HK-2 (cell line): ENCODE measurements around the gene FRY.

ENCODE experiments used
- DNase-seq: peaks from one replicate; pipeline ENCODE4 v3.0.0-alpha.2; 2018; ENCODE audit not compliant: unreplicated experiment

FRY gene

DNA sequence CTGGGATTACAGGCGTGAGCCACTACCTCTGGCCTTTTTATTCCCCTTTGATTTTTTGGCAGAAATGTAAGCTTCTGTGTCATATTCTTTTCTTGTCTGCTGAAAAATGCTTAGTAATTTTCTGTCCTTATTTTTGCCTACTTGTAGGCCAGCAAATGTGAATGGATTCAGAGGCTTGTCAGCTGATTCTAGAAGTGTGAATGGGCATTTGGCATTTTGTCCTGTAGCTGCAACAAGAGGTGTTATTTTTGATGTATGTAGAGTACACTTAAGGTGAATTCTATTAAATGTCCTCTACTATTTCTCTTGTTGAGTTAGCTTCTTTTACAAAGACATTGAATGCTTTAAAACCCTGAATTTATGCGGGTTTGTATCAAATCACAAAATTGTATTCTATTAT is 50.0 kb downstream of the FRY start:
- DNase-seq = no peak

DNA sequence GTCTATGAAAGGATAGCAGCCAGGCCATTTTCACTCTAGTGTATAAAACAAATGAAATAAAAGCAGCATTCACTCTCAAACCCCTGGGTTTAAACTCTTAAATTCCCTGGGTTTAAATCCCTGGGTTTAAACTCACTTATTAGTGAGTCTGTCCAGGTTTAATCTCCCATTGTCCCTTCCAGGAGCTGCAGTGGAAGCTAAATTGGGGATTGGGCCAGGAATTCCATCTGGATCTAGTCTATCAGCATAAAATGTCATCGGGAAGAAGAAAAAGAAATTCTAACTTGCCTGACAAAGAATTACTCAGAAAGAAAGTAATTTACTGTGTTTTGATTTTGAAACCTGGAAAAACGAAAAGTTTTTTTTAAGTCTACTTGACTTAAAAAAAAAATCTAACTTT is 54.8 kb downstream of the FRY start:
- DNase-seq = no peak

DNA sequence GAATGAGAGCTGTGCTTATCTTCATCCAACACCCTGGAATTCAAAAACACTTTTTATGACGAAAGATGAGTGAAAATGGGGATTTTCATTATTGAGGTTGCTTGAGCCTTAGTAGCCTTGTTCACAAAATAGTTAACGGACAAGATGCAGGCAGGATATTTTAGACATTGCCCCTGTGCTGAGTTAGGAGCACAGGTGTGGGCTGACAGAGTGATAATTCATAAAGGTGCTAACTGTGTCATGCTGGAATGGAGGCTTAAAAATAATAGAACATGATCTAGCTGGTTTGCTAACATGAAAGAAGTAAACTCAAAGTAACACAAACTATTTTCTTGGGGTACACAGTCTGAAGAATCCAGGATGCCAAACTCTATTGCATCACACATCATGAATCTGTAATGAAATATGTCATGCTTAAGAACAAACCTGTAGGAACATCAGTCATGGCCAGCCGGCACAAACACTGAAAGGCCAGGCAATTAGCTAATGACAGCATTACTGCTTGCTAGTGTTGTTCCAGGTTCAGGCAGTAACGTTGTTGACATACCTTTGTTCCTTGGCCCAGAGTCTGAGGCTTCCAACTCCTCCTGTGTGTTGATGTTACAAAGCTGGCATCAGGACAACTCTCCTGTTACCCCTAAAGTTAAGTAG is 55.3 kb downstream of the FRY start:
- DNase-seq = no peak

DNA sequence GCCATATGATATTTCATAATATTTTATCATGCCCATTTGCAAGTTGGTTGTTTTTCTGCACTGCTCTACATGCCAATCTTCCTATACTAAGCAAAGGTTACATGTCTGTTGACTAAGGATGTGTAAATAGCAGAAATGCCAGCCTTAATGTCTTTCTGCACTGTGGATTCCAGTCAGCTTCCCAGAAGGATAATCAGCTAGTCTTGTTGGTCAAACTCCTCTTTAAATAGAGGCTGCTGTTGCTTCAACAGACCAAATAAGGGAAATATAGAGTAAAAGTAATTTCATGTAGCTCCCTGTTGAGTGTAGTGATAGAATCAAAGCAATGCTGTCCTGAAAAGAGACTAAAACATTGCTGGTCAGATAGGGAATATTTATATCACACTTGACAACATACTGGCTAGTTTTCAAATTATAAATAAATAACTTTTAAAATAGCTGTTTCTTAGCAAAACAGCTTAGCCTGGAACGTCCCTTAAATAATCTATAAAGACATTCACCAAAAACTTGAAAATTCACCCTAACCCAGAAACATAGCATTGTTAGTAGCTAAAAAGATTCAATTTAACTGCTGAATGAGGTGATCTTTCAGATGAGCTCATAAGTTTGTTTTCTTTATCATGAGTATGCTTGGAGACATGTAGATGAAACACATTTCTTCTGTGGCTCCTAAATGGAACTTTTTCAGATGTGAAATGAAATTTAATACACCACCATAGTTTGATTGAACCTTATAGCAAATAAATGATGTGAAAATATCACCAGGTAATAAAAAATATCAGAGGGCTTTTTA is 56.6 kb downstream of the FRY start:
- no peak for DNase-seq

DNA sequence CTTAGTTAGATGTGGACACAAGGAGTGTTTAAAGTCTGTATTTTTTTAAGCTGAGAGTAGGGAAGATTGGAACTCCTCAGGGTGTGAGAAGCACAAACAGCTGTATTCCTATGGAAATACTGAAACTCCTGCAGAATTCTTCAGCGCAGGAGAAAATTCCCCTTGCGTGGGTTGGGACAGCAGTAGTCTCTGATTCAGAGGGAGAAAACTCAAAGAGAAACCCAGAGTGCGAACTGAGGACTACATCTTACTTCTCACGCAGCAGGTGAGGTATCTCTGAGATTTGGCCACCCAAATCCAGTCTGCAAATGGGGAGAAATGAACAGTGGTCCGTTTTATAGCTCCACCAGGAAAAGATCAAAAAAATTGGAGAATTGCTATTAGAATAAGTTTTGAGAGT is 60.9 kb downstream of the FRY start:
- DNase-seq = no peak

DNA sequence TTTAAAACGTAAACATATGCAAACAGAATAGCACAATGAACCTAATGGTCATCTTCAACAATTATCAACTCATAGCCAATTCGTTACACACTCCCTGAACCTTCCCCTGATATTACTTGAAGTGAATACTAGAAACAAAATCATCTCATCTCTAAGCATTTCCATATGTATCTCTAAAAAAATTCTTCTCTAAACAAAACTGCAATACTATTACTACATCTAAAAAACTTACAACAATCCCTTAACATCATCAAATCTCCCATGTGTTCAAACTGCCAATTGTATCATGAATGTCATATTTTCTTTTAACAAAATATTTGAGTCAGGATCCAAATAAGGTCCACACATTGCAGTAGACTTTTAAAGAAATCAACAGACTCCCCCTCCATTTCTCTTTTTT is 61.4 kb downstream of the FRY start:
- no peak for DNase-seq

DNA sequence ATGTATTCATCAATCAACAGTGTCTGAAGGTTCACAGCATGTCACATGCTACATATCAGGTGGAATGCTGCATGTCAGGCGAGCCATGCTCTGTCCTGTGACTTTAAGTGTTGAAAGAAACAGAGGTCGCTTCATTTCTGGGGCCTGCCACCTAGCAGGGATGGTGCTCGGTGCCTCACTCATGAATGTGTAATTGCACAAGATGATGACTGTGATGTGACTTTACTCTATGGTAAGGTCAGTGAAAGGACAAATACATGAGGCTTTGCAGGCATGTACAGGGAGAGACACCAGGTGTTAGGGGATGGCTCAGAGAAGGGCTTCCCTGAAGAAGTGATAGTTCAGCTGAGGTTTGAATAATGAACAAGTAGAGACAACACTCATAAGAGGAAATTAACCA is 66.7 kb downstream of the FRY start:
- DNase-seq = no peak

DNA sequence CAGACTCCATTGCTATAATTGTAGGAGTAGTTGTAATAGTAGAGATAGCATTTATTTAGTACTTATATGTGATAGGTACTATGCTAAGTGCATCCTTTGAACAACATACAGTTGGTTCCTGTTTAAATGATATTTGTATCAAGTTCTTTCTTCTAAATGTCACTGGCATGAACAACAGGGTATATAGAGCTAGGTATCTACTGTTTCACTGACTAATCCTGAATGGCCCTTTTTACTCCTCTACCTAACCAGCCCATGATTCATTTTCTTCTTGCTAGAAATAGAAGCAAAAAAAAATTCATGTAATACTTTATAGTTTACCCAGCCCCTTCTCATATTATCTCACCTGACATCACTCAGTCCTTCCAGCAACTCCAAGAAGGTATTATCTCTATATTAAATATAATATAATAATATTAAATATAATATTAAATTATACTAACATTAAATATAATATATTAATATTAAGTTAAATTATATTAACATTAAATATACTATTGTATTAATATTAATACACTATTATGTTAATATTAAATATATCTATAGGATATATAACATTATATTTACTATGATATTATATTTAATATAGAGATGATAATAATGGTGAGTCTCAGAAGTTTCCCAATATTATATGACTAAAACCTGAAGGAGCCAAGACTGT is 74.2 kb downstream of the FRY start:
- no peak for DNase-seq

DNA sequence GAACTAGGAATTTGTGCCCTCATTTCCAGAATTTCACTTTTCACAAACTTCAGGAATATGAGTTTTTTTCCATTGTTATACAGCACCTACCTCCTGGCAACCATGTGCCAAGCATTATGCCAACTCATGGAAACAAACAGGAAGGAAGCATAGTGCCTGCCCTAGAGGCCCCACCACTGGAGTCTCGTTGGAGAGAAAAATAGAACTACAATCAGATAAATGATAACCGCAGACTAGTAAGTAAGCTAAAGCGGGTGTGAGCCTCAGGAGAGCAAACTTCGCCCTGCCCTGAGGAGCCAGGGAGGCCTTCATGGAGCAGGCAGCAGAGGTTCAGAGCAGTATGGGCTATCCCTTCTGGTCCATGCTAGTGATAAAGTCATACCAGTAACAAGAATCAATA is 75.9 kb downstream of the FRY start:
- no peak for DNase-seq

DNA sequence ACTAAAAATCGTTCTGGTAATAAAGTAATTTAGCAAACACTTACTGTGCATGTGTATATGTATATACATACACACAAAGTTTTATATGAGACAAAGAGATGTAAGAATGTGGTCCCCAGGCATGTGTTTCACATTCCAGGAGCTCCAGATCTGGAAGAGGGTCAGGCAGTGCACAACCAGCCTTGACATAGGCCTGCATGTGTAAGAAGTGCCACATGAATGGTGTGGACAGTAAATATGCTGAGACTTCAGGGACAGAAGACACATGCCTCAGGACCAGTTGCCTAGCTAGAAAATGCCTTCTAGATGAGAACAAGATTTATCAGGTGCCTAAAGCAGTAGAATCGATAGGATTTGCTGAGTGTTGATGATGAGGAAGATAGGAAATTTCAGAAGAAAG is 76.4 kb downstream of the FRY start:
- DNase-seq = no peak

DNA sequence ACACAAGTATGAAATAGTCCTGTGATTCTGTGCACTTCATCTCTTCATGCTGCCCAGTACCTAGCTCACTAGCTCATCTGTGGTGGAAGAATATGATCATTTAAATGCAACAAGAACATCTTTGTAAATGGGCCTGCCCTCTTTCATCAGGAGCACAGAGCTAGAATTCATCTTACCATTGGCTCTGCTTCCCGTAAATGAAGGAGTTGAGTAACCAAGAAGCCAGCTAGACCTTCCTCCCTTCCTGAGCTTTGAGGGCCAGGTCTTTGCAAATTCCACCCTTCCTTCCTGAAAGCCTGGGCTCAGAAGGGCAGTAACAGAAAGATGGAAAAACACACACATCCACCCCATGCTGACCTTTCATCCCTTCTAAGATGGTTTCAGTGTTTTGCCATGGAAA is 82.0 kb downstream of the FRY start:
- DNase-seq = no peak

DNA sequence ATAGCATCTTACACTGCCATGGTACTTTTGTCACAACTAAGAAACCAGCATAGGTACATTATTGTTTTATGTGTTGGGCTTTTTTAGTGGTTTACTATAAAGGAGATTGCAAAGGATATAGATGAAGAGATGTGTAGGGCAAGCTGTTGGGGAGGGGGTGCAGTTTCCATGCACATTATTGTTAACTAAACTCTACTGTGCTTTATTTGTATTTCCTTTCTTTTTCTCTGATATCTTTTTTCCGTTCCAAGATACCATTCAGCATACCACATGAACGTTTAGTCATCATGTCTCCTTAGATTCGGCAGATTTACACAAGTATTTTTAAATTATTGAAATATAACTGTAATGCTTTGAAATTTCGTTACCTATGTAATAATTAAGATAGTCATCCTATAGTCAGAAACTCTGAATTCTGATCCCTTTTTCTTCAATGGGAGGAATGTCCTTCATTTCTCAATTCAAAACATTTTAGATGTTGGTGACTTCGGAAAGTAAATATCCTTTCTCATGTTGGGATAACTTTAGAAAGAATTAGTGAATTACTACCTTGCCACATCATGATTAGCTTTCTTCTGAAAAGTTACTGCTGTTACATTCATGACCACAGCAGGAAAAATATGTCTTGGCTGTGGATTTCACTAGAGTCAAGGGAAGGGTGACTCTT is 82.8 kb downstream of the FRY start:
- DNase-seq = no peak

DNA sequence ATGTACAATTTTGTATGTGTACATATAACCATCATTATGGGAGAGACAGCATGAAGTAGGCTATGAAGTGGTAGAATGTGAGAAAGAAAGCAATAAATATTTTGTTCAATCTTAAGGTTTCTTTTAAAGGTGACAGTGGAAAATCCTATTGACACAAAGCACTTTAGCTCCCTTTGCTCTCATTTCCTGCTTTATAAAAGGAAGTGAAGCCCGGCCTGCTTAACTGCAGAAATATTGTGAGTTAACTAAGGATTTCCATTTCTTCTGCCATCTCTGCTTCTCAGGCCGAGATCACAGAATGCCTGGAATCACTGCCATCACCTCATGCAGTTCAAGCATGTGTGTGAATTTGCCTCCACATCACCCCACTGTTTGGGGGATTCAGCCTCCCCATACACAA is 83.5 kb downstream of the FRY start:
- DNase-seq = no peak

DNA sequence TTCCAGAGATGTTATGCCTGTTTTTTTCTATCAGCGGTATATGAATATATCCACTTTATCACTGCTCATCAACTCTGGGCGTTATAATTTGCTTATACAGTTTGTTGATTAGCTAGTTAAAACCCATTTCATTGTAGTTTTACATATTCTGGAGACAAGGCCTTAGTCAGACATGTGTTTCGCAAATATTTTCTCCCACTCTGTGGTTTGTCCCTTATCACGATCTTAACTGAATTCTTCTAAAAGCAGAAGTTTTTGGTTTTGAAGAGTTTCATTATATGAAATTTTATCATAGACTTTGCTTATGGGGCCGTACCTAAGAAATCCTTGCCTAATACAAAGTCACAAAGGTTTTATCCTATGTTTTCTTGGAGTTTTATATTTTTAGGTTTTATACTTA is 84.6 kb downstream of the FRY start:
- no peak for DNase-seq

DNA sequence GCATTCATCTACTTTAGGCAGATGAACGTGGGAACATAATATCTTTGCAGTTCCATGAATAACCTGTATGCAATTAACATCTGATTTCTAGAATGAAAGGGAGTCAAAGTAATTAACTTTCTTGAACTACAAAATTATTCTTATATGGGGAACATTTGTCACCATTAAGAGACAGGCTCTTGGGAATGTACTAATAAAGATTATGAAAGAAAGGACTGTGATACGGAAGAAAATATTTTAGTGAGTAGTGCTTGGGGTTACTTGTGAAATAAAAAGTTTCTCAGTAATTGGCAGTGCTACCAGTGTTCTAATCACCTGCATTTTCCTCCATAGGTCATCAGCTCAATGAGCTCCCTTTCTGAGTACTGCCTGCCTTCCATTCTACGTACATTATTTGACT is 85.4 kb downstream of the FRY start:
- no peak for DNase-seq

DNA sequence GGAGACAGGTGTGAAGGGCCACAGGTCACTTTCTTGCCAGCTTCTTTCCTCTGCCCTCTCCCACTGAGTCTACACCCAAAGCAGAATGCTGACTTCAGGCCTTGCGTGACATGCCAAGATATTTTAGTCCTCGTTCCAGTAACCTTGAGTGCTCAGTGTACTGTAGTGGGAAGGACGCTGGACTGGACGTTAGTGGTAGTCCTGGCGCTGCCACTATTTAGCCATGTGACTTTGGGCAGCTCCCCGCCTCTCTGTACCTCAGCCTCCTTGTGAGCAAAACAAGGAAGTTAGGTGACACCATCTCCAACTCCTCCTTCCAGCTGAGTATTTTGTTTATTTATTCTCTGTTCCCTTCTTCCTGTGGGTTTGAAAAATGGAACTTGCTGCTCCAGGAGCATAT is 86.1 kb downstream of the FRY start:
- DNase-seq = no peak

DNA sequence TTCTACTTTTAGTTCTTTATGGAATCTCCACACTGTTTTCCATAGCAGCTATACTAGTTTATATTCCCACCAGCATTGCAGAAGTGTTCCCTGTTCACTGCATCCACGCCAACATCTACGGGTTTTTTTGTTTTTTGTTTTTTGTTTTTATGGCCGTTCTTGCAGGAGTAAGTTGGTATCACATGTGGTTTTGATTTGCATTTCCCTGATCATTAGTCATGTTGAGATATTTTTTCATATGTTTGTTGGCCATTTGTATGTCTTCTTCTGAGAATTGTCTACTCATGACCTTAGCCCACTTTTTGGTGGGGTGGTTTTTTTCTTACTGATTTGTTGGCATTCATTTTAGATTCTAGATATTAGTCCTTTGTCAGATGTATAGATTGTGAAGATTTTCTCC is 89.7 kb downstream of the FRY start:
- no peak for DNase-seq

DNA sequence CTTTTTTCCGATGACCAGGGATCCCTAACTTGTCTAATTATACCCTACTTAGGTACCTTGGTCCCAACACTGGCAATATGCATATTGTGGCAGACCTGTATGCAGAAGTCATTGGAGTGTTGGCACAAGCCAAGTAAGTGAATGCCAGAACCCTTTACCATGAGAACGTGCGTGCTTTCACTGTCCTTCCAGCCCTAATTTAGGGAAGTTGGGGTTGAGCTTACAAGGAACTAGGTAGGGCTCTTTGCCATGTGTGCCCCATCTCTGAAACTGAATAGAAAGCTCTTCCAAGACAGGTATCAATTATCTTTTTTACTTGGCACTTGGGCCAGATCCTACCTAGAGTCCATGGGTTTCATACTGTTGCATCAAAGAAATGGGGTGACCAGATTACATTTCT is 93.2 kb downstream of the FRY start:
- DNase-seq = no peak

DNA sequence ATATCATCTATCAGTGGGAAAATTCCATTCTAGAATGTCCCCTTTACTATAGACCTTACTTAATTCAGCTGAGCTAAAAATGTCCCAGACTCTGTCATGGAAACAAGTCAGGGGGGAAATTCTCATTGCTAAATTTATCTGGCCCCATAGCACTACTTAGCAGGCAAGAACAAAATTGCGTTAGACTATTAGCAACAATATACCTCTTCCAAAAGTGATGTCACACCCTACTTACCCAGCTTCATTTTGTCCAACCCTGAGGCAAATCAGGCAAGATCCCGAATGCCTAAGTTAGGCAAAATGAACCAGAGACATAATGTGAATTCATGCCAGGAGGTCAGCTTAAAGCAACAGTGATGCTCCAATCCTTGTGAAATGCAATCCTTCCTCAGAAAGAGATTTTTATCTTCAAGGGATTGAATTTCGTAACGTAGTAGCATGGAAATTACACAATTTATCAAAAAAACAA is 93.7 kb downstream of the FRY start:
- DNase-seq = no peak

DNA sequence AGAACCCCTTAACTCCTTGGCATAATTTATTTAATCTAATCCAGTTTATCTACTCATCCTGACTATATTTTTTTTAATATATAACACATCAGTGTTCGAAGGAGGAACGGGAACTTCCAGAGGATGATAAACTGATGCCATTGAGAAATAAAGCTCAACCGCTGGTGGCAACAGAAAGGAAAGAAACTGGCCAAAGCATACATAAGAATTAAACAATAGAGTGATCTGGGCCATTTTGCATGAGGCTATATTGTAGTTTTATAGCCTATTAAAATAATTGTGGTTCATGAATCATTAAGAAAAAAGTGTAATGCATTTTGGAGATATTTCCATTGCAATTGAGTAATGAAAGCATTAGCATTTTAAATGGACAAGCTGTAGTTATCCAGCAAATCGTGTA is 94.2 kb downstream of the FRY start:
- no peak for DNase-seq

DNA sequence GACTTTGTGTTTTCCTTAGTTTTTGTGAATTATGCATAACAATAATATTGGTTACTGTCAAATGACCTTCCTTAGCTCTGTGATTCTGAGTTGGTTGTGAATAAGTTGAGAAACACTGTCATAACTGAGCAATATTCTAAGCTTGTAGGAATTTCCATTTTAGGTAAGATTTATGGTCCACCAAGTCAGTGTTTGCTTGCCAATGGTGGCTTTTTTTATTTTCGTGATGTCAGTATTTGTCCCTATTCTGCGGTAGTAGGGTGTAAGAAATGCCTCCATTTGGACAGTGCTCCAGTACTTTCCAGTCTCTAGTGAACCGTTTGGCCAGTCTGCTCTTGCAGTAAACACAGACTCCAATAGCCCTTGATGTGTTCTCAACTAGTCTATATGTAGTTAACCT is 94.7 kb downstream of the FRY start:
- no peak for DNase-seq

DNA sequence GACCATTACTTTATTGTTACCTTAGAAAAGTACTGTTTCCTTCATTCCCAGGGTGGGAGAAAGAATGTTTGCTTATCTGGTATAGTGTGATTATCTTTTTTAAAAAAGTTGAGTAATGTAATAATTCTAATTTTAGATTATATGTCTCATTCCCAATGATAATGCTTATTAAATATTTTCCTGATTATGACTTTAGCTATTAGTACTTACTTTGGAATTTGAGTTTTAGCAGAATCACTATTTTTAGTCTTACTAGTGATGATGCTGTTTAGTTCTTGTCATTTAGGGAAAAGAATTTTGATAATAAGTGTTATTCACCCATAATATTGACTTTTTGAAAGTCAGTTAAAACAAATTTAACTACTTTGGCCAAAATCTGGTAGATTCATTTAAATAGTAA is 95.2 kb downstream of the FRY start:
- DNase-seq = no peak

DNA sequence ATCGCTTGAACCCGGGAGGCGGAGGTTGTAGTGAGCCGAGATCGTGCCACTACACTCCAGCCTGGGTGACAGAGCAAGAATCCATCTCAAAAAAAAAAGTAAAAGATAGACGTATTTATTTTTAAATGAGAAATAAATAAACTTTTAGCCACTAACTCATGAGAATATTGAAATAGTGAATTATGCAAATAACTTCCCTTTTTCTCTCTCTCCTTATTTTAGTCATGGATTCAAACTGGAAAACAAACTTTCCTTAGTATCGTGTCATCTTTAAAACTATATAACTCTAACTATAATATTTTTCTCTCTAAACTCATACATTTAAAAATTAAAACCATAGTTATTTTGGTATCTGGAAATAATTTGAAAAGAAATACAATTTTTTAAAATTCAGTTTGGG is 96.1 kb downstream of the FRY start:
- no peak for DNase-seq
